Activated CD4-positive, alpha-beta T cell treated with anti-CD3 and anti-CD28 coated beads for 36 hours (primary cell): ENCODE measurements around the gene RASL11A. TPM values are rescaled to one million over a fixed set of nuclear protein-coding genes. Genes with fewer than 3 reads are reported as not detected.
A peak's percentile ranks its signal among the peaks of the same experiment; 100 is the strongest.

Experiments
- ATAC-seq: fragments of 200-7000 bp; cut with Tn5 transposase; one replicate; pipeline ENCODE4 v1.10.0; 2021; ENCODE audit warnings: mild to moderate bottlenecking, moderate library complexity
- CTCF ChIA-PET: fragments of 350-600 bp; sonication (Branson Sonifier 250); formaldehyde crosslinking; loops from one replicate; lab custom pipeline; 2021; ENCODE audit warnings: antibody characterized with exemption; lab: Charles Lee
- POLR2A ChIA-PET: fragments of 350-600 bp; sonication (Branson Sonifier 250); formaldehyde crosslinking; loops from one replicate; lab custom pipeline; 2021; ENCODE audit warnings: antibody characterized with exemption, inconsistent platforms; lab: Charles Lee
- DNase-seq: peaks from one replicate; pipeline ENCODE4 v3.0.0-alpha.2; 2020
- H3K27ac Mint-ChIP-seq: one replicate; pipeline ENCODE4 v1.8.0; 2021; ENCODE audit warnings: mixed read lengths
- H3K27me3 Mint-ChIP-seq: one replicate; pipeline ENCODE4 v1.8.0; 2021; ENCODE audit warnings: mixed read lengths
- H3K36me3 Mint-ChIP-seq: one replicate; pipeline ENCODE4 v1.8.0; 2021; ENCODE audit warnings: low read depth, mixed read lengths
- H3K4me1 Mint-ChIP-seq: one replicate; pipeline ENCODE4 v1.8.0; 2021; ENCODE audit warnings: mixed read lengths
- H3K4me3 Mint-ChIP-seq: one replicate; pipeline ENCODE4 v1.8.0; 2021; ENCODE audit warnings: mild to moderate bottlenecking, moderate library complexity, mixed read lengths
- H3K9me3 Mint-ChIP-seq: one replicate; pipeline ENCODE4 v1.8.0; 2021; ENCODE audit warnings: low read depth, mixed read lengths
- intact Hi-C, 2 experiments: fragments of 100-400 bp; cut with DNase I in 1 of 2; cut with micrococcal nuclease in 1 of 2; formaldehyde crosslinking; loops; one replicate each; pipeline versions ENCODE4 v1.14.2 to v1.15.1; 2022 to 2024; cut with DNase I, micrococcal nuclease
- total RNA-seq, 2 experiments: library from RNA; stranded (reverse); gene quantifications; one replicate each; pipeline ENCODE4 v1.2.3, GENCODE V29; 2021

Gene RASL11A
- total RNA-seq, 2 experiments from 2014 or later, result 3.2 to 3.5 TPM

GRCh38 chr13:27251166-27252091, 19.2 kb upstream of the RASL11A start, which contains the start of gene RPL21:
TSS of gene RPL21 (plus strand) at chr13:27251558. CDS start at chr13:27253777, 2,219 bp downstream.
- DNase-seq, result peak; percentile 94
- peak within 1 kb of the TSS; percentile 97 for H3K4me3 Mint-ChIP-seq
- peaks cover 51% of the 10 kb centered on the region for H3K36me3 Mint-ChIP-seq
- ChIA-PET POLR2A (interaction anchor here (0.5 to 0.7 kb wide), 3 partner anchors 120 to 254 kb away, joined by 3 to 4 read pairs (median 3); no protein-coding TSS in a partner anchor), CTCF (no interaction called here)
- no peaks in the 10 kb centered on the region for H3K27me3 Mint-ChIP-seq
- intact Hi-C loops, result loop anchor here (1.0 to 10.0 kb wide), 14 partner anchors 19 to 1467 kb away; partner anchors contain the start of genes LNX2 (in 2 of the 2), RASL11A (in 2 of the 2), GTF3A (in 1 of the 2) and MTIF3 (in 1 of the 2)
- ATAC-seq, result peak; percentile 94
- no peaks in the 10 kb centered on the region for H3K9me3 Mint-ChIP-seq
- H3K4me1 Mint-ChIP-seq, result peaks cover 44% of the 10 kb centered on the region
- H3K27ac Mint-ChIP-seq, result peak within 1 kb of the TSS; percentile 98

- Mint-ChIP-seq H3K4me3 (peak overlapping the region; percentile 97), H3K27me3 (no peaks in the 10 kb centered on the region), H3K9me3 (no peaks in the 10 kb centered on the region), H3K4me1 (peaks cover 47% of the 10 kb centered on the region), H3K27ac (peak overlapping the region; percentile 98), H3K36me3 (peaks cover 60% of the 10 kb centered on the region)
- no peak for DNase-seq
- POLR2A ChIA-PET, result no interaction called here
- ATAC-seq, result no peak
- CTCF ChIA-PET, result interaction anchor here (0.8 to 1.6 kb wide), 3 partner anchors 18 to 108 kb away, joined by 3 to 14 read pairs (median 5); partner anchors contain the start of gene RASL11A
- intact Hi-C loops, result loop anchor here in 1 of 2 experiments (5.0 to 10.0 kb wide), 2 partner anchors 172 to 370 kb away; partner anchors contain the start of genes GTF3A, LNX2 and POLR1D
These were observed 18.2 kb upstream of the RASL11A start for GRCh38 chr13:27252467-27252866.

GRCh38 chr13:27257233-27257568, 13.4 kb upstream of the RASL11A start:
- H3K4me3 Mint-ChIP-seq, result no peak overlapping the region
- peak overlapping the region; percentile 59 for H3K27ac Mint-ChIP-seq
- H3K27me3 Mint-ChIP-seq, result no peaks in the 10 kb centered on the region
- peaks cover 70% of the 10 kb centered on the region for H3K4me1 Mint-ChIP-seq
- CTCF ChIA-PET, result interaction anchor here (0.6 to 3.2 kb wide), 5 partner anchors 12 to 272 kb away, joined by 3 to 12 read pairs (median 3); partner anchors contain the start of gene RASL11A
- H3K9me3 Mint-ChIP-seq, result no peaks in the 10 kb centered on the region
- POLR2A ChIA-PET, result interaction anchor here (0.6 to 2.6 kb wide), 6 partner anchors 10 to 594 kb away, joined by 3 to 11 read pairs (median 5); partner anchors contain the start of gene RASL11A
- ATAC-seq (no peak), DNase-seq (no peak)
- peaks cover 87% of the 10 kb centered on the region for H3K36me3 Mint-ChIP-seq
- intact Hi-C loops, result loop anchor here in 1 of 2 experiments (10.0 kb wide), 1 partner anchor 168 kb away; the partner anchor contains the start of gene GTF3A

GRCh38 chr13:27257648-27258253, 12.9 kb upstream of the RASL11A start:
- Mint-ChIP-seq H3K4me3 (peak overlapping the region; percentile 12), H3K27me3 (no peaks in the 10 kb centered on the region), H3K9me3 (no peaks in the 10 kb centered on the region), H3K27ac (peak overlapping the region; percentile 59), H3K4me1 (peaks cover 73% of the 10 kb centered on the region), H3K36me3 (peaks cover 85% of the 10 kb centered on the region)
- ChIA-PET POLR2A (interaction anchor here (0.6 to 2.6 kb wide), 4 partner anchors 10 to 1975 kb away, joined by 3 to 8 read pairs (median 4); partner anchors contain the start of gene RASL11A), CTCF (interaction anchor here (0.6 to 3.2 kb wide), 5 partner anchors 11 to 273 kb away, joined by 3 to 12 read pairs (median 3); partner anchors contain the start of gene RASL11A)
- intact Hi-C loops, result loop anchor here in 1 of 2 experiments (10.0 kb wide), 1 partner anchor 167 kb away; the partner anchor contains the start of gene GTF3A
- no peak for DNase-seq
- ATAC-seq, result no peak

GRCh38 chr13:27258637-27259386, 11.8 kb upstream of the RASL11A start:
- ATAC-seq, result no peak
- ChIA-PET POLR2A (interaction anchor here (2.6 kb wide), 1 partner anchor 12 kb away, joined by 8 read pairs; the partner anchor contains the start of gene RASL11A), CTCF (interaction anchor here (1.3 to 3.2 kb wide), 3 partner anchors 11 to 274 kb away, joined by 3 to 12 read pairs (median 4); partner anchors contain the start of gene RASL11A)
- Mint-ChIP-seq H3K4me1 (peaks cover 68% of the 10 kb centered on the region), H3K27ac (peak overlapping the region; percentile 59), H3K36me3 (peaks cover 75% of the 10 kb centered on the region), H3K4me3 (no peak overlapping the region), H3K9me3 (no peaks in the 10 kb centered on the region), H3K27me3 (no peaks in the 10 kb centered on the region)
- intact Hi-C loops, result loop anchor here in 1 of 2 experiments (10.0 kb wide), 1 partner anchor 166 kb away; the partner anchor contains the start of gene GTF3A
- DNase-seq, result no peak

- H3K4me3 Mint-ChIP-seq, result no peak overlapping the region
- no peak for DNase-seq
- ATAC-seq, result peak; percentile 54
These were observed 10.8 kb upstream of the RASL11A start for GRCh38 chr13:27259831-27260230.

GRCh38 chr13:27261396-27261795, 9.2 kb upstream of the RASL11A start:
- POLR2A ChIA-PET, result interaction anchor here (0.5 kb wide), 1 partner anchor 315 kb away, joined by 3 read pairs; no protein-coding TSS in a partner anchor
- Mint-ChIP-seq H3K27me3 (no peaks in the 10 kb centered on the region), H3K27ac (peak overlapping the region; percentile 68), H3K9me3 (no peaks in the 10 kb centered on the region), H3K36me3 (peaks cover 52% of the 10 kb centered on the region), H3K4me3 (no peak overlapping the region), H3K4me1 (peaks cover 49% of the 10 kb centered on the region)
- ATAC-seq (no peak), DNase-seq (no peak)
- CTCF ChIA-PET, result interaction anchor here (0.8 kb wide), 1 partner anchor 9 kb away, joined by 3 read pairs; the partner anchor contains the start of gene RASL11A
- intact Hi-C loops, result no loop called here

More at GRCh38 chr13:27259831-27260230, 10.8 kb upstream of the RASL11A start:
- Mint-ChIP-seq H3K36me3 (peaks cover 64% of the 10 kb centered on the region), H3K4me1 (peaks cover 59% of the 10 kb centered on the region), H3K27ac (peak overlapping the region; percentile 59), H3K27me3 (no peaks in the 10 kb centered on the region), H3K9me3 (no peaks in the 10 kb centered on the region)
- ChIA-PET POLR2A (no interaction called here), CTCF (interaction anchor here (0.6 to 1.3 kb wide), 3 partner anchors 10 to 508 kb away, joined by 3 read pairs; partner anchors contain the start of gene RASL11A)
- intact Hi-C loops, result loop anchor here in 1 of 2 experiments (10.0 kb wide), 1 partner anchor 165 kb away; the partner anchor contains the start of gene GTF3A

GRCh38 chr13:27263438-27263837, 7.2 kb upstream of the RASL11A start:
- Mint-ChIP-seq H3K27me3 (no peaks in the 10 kb centered on the region), H3K36me3 (peaks cover 32% of the 10 kb centered on the region), H3K9me3 (no peaks in the 10 kb centered on the region), H3K27ac (no peak overlapping the region), H3K4me1 (peaks cover 38% of the 10 kb centered on the region), H3K4me3 (no peak overlapping the region)
- POLR2A ChIA-PET, result interaction anchor here (0.5 kb wide), 1 partner anchor 1042 kb away, joined by 3 read pairs; no protein-coding TSS in a partner anchor
- ATAC-seq (no peak), DNase-seq (no peak)
- intact Hi-C loops, result no loop called here
- CTCF ChIA-PET, result interaction anchor here (0.8 to 1.2 kb wide), 2 partner anchors 8 to 33 kb away, joined by 3 read pairs; no protein-coding TSS in a partner anchor

GRCh38 chr13:27264181-27264580, 6.4 kb upstream of the RASL11A start:
- no peak for DNase-seq
- intact Hi-C loops, result no loop called here
- CTCF ChIA-PET, result interaction anchor here (0.8 to 1.5 kb wide), 2 partner anchors 98 to 279 kb away, joined by 3 to 4 read pairs; no protein-coding TSS in a partner anchor

More at GRCh38 chr13:27264181-27264580, 6.4 kb upstream of the RASL11A start:
- peaks cover 24% of the 10 kb centered on the region for H3K36me3 Mint-ChIP-seq
- H3K27ac Mint-ChIP-seq, result no peak overlapping the region
- H3K9me3 Mint-ChIP-seq, result no peaks in the 10 kb centered on the region
- H3K4me1 Mint-ChIP-seq, result peaks cover 31% of the 10 kb centered on the region
- no peak overlapping the region for H3K4me3 Mint-ChIP-seq
- ATAC-seq, result no peak
- H3K27me3 Mint-ChIP-seq, result no peaks in the 10 kb centered on the region
- POLR2A ChIA-PET, result interaction anchor here (0.5 kb wide), 1 partner anchor 1042 kb away, joined by 3 read pairs; no protein-coding TSS in a partner anchor
